HuH-7.5 (cell line): ENCODE measurements around the gene MORC4.

ENCODE experiments used
- DNase-seq: peaks from one replicate; pipeline ENCODE4 v3.0.0; 2011; ENCODE audit warnings: low spot score

The MORC4 gene

GRCh38 chrX:106906361-106906760 lies 93.7 kb downstream of the MORC4 start:
- no peak for DNase-seq

GRCh38 chrX:106905064-106905708 lies 94.8 kb downstream of the MORC4 start:
- DNase-seq, result no peak

- DNase-seq, result no peak
Observed at GRCh38 chrX:106903856-106904528, 96.0 kb downstream of the MORC4 start.

- DNase-seq, result no peak
Observed at GRCh38 chrX:106903291-106903824, 96.7 kb downstream of the MORC4 start, which contains the start of gene RIPPLY1. Gene RIPPLY1 (minus strand): TSS chrX:106903341. CDS start chrX:106903287, 54 bp downstream.

GRCh38 chrX:106902684-106903083 lies 97.3 kb downstream of the MORC4 start:
- no peak for DNase-seq

- DNase-seq, result no peak
Observed at GRCh38 chrX:106901781-106902219, 98.2 kb downstream of the MORC4 start.

GRCh38 chrX:106901341-106901740 lies 98.7 kb downstream of the MORC4 start:
- DNase-seq, result no peak

- DNase-seq, result no peak
Observed at GRCh38 chrX:106899841-106900240, 100.2 kb downstream of the MORC4 start.

GRCh38 chrX:106899276-106899675 lies 100.7 kb downstream of the MORC4 start:
- no peak for DNase-seq

- DNase-seq, result no peak
Observed at GRCh38 chrX:106898462-106898861, 101.5 kb downstream of the MORC4 start.

GRCh38 chrX:106897259-106897658 lies 102.8 kb downstream of the MORC4 start:
- no peak for DNase-seq

- DNase-seq, result no peak
Observed at GRCh38 chrX:106894978-106895452, 105.0 kb downstream of the MORC4 start.

GRCh38 chrX:106894392-106894909 lies 105.6 kb downstream of the MORC4 start:
- peak; percentile 13 for DNase-seq

- no peak for DNase-seq
Observed at GRCh38 chrX:106891762-106892460, 108.1 kb downstream of the MORC4 start.
